OCI-LY7 (cell line): Measurements from ENCODE around the gene NDC80.

Source experiments
- EZH2phosphoT487 ChIP-seq: fragments of 200-600 bp; sonication (generic); IDR thresholded peaks from 2 replicates; pipeline ENCODE4 v1.6.1; 2018; ENCODE audit warnings: low read depth, borderline replicate concordance, mild to moderate bottlenecking, mixed run types, antibody characterized with exemption, low read length, moderate library complexity, mixed read lengths
- TF ChIP-seq, protein P1 (sequence below): fragments of 200-600 bp; sonication (generic); conservative IDR thresholded peaks from 2 replicates; pipeline ENCODE4 v1.5.1; 2014; ENCODE audit warnings: mild to moderate bottlenecking, antibody characterized with exemption, low read length, moderate library complexity, mixed read lengths

DNA sequence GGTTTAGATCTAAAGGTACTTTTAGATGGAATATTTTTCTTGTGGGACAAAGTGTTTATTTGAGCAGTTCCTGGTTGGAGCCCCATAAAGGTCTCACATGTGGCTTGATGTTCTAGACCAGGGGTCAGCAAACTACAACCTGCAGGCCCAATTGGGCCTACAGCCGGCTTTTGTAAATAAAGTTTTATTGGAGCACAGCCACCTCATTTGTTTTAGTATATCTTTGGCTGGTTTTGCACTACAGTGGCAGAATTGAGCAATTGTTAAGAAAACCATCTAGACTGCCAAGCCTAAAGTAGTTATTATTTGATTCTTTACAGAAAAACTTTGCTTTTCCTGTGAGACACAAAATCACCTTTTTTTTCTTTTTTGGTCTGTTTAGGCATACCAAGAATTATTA lies 41.6 kb downstream of the NDC80 start:
- TF ChIP-seq, protein P1, sequence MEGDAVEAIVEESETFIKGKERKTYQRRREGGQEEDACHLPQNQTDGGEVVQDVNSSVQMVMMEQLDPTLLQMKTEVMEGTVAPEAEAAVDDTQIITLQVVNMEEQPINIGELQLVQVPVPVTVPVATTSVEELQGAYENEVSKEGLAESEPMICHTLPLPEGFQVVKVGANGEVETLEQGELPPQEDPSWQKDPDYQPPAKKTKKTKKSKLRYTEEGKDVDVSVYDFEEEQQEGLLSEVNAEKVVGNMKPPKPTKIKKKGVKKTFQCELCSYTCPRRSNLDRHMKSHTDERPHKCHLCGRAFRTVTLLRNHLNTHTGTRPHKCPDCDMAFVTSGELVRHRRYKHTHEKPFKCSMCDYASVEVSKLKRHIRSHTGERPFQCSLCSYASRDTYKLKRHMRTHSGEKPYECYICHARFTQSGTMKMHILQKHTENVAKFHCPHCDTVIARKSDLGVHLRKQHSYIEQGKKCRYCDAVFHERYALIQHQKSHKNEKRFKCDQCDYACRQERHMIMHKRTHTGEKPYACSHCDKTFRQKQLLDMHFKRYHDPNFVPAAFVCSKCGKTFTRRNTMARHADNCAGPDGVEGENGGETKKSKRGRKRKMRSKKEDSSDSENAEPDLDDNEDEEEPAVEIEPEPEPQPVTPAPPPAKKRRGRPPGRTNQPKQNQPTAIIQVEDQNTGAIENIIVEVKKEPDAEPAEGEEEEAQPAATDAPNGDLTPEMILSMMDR: no peak
- TF ChIP-seq EZH2phosphoT487: no peak
